Stimulated activated naive CD4-positive, alpha-beta T cell treated with Interleukin-2 at 50 U/mL for 16 hours (primary cell): ENCODE results near the gene COL5A2.

Experiments
- DNase-seq: peaks from one replicate; lab custom pipeline; 2025; lab: John Stamatoyannopoulos, UW

Gene COL5A2

GRCh38 chr2:189178726-189179569, 613 bp downstream of the COL5A2 start:
- DNase-seq = no peak

GRCh38 chr2:189178054-189178453, 1.5 kb downstream of the COL5A2 start:
- DNase-seq = no peak

- DNase-seq = no peak
Observed at GRCh38 chr2:189177251-189177840, 2.2 kb downstream of the COL5A2 start.

- no peak for DNase-seq
Observed at GRCh38 chr2:189176516-189176915, 3.0 kb downstream of the COL5A2 start.

GRCh38 chr2:189175869-189176433, 3.6 kb downstream of the COL5A2 start:
- DNase-seq = no peak

GRCh38 chr2:189171956-189172609, 7.5 kb downstream of the COL5A2 start:
- DNase-seq = no peak

- DNase-seq = no peak
Observed at GRCh38 chr2:189168856-189169499, 10.6 kb downstream of the COL5A2 start.

GRCh38 chr2:189165656-189166380, 13.7 kb downstream of the COL5A2 start:
- no peak for DNase-seq

GRCh38 chr2:189164746-189165145, 14.8 kb downstream of the COL5A2 start:
- no peak for DNase-seq

GRCh38 chr2:189163889-189164288, 15.7 kb downstream of the COL5A2 start:
- no peak for DNase-seq

GRCh38 chr2:189162566-189162965, 17.0 kb downstream of the COL5A2 start:
- DNase-seq = no peak

GRCh38 chr2:189161894-189162293, 17.7 kb downstream of the COL5A2 start:
- DNase-seq = no peak

- no peak for DNase-seq
Observed at GRCh38 chr2:189159717-189160116, 19.8 kb downstream of the COL5A2 start.

- DNase-seq = no peak
Observed at GRCh38 chr2:189159273-189159672, 20.3 kb downstream of the COL5A2 start.

GRCh38 chr2:189157939-189158338, 21.6 kb downstream of the COL5A2 start:
- DNase-seq = no peak

GRCh38 chr2:189157456-189157855, 22.1 kb downstream of the COL5A2 start:
- no peak for DNase-seq

- no peak for DNase-seq
Observed at GRCh38 chr2:189155795-189156194, 23.8 kb downstream of the COL5A2 start.

GRCh38 chr2:189153619-189154018, 25.9 kb downstream of the COL5A2 start:
- no peak for DNase-seq

- no peak for DNase-seq
Observed at GRCh38 chr2:189152483-189152882, 27.1 kb downstream of the COL5A2 start.

- DNase-seq = no peak
Observed at GRCh38 chr2:189151906-189152305, 27.7 kb downstream of the COL5A2 start.

GRCh38 chr2:189150033-189150432, 29.5 kb downstream of the COL5A2 start:
- DNase-seq = no peak

- no peak for DNase-seq
Observed at GRCh38 chr2:189147989-189148388, 31.6 kb downstream of the COL5A2 start.
